Measurements from ENCODE around the gene OMA1.

- TF ChIP-seq CTCF (IDR thresholded peaks at IDR 0.05) (no peak), NR3C1 (IDR thresholded peaks at IDR 0.05) (no peak), EHMT2 (IDR thresholded peaks at IDR 0.05; ENCODE audit: low read depth) (no peak), REST (IDR thresholded peaks at IDR 0.05) (no peak), KDM1A (IDR thresholded peaks at IDR 0.05; ENCODE audit: low read depth) (no peak), SMC3 (IDR thresholded peaks at IDR 0.05) (no peak), POLR2A (IDR thresholded peaks at IDR 0.05; ENCODE audit: low read length) (no peak), CEBPB (IDR thresholded peaks at IDR 0.05) (no peak), CHD2 (IDR thresholded peaks at IDR 0.05; ENCODE audit: low read length, partially characterized antibody) (no peak), RAD21 (conservative IDR thresholded peaks at IDR 0.05 in 1 of 2, IDR thresholded peaks at IDR 0.05 in 1 of 2) (no peak), GATA3 (IDR thresholded peaks at IDR 0.05; ENCODE audit: borderline replicate concordance) (no peak), MYC (IDR thresholded peaks at IDR 0.05; ENCODE audit: borderline replicate concordance, low read length) (no peak)
Observed at GRCh38 chr1:58561633-58562032, 15.1 kb upstream of the OMA1 start.

Data from A549 (cell line).